ENCODE data around the gene DNAJC15.

The DNAJC15 gene

DNA sequence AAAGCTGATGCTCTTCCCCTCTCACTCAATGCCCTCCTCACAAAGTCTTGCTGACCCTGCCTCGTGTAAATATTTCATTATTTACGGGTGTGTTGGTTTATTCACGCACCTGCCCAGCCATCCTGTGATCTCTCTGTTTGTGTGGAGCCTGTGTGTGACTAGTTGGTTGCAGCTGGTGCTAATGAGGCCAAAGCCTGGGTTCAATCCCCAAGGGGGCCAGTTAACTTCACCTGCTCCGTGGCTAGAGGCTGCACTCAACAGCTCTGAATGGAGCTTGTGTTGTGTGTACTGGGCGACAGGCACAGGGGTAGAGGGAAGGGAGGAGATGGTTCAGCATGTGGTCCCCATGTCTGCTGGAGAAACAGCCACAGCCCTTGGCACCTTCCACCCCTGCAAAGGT lies 109.5 kb downstream of the DNAJC15 start:
- CTCF ChIA-PET, result interaction anchor here (0.5 to 1.7 kb wide), 7 partner anchors 32 to 539 kb away, joined by 3 to 4 read pairs (median 4); no protein-coding TSS in a partner anchor
- no peak overlapping the region for H3K4me3 ChIP-seq (ENCODE audit: low read depth, low read length)
- no peaks in the 10 kb centered on the region for H3K9me3 ChIP-seq (ENCODE audit: control insufficient read depth, insufficient read depth, low read depth, low read length)
- POLR2A ChIA-PET, result no interaction called here
- H3K36me3 ChIP-seq (ENCODE audit: control insufficient read depth in 2 of 2, insufficient read depth in 1 of 2, low read length in 2 of 2), result no peaks in the 10 kb centered on the region
- no peaks in the 10 kb centered on the region; the same call in 1 of the 2 replicates for H3K4me1 ChIP-seq (ENCODE audit: control insufficient read depth, insufficient read depth, low read length)
- TF ChIP-seq ZNF747 (tag by site-specific recombination; IDR thresholded peaks at IDR 0.05) (no peak), SETDB1 (IDR thresholded peaks at IDR 0.05; ENCODE audit: insufficient read length, low read length) (no peak), ZFHX2 (tag by site-specific recombination; conservative IDR thresholded peaks at IDR 0.05) (no peak), ZNF707 (tag by site-specific recombination; IDR thresholded peaks at IDR 0.05) (no peak), ZNF157 (tag by site-specific recombination; IDR thresholded peaks at IDR 0.05) (no peak), ZNF366 (tag by site-specific recombination; conservative IDR thresholded peaks at IDR 0.05) (no peak), ZNF621 (tag by site-specific recombination; IDR thresholded peaks at IDR 0.05) (no peak), ZNF701 (tag by site-specific recombination; IDR thresholded peaks at IDR 0.05) (no peak), KLF7 (tag by site-specific recombination; IDR thresholded peaks at IDR 0.05; ENCODE audit: borderline replicate concordance) (no peak), SP7 (tag by site-specific recombination; IDR thresholded peaks at IDR 0.05) (no peak), ZNF10 (tag by site-specific recombination; IDR thresholded peaks at IDR 0.05) (no peak), ZNF514 (tag by site-specific recombination; IDR thresholded peaks at IDR 0.05) (no peak), ZNF394 (tag by site-specific recombination; IDR thresholded peaks at IDR 0.05; ENCODE audit: borderline replicate concordance) (no peak), ZEB2 (tag by site-specific recombination; IDR thresholded peaks at IDR 0.05) (no peak)
- TF ChIP-seq, protein P1, sequence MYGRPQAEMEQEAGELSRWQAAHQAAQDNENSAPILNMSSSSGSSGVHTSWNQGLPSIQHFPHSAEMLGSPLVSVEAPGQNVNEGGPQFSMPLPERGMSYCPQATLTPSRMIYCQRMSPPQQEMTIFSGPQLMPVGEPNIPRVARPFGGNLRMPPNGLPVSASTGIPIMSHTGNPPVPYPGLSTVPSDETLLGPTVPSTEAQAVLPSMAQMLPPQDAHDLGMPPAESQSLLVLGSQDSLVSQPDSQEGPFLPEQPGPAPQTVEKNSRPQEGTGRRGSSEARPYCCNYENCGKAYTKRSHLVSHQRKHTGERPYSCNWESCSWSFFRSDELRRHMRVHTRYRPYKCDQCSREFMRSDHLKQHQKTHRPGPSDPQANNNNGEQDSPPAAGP (tag by site-specific recombination; IDR thresholded peaks at IDR 0.05), result no peak
- TF ChIP-seq, protein P2, sequence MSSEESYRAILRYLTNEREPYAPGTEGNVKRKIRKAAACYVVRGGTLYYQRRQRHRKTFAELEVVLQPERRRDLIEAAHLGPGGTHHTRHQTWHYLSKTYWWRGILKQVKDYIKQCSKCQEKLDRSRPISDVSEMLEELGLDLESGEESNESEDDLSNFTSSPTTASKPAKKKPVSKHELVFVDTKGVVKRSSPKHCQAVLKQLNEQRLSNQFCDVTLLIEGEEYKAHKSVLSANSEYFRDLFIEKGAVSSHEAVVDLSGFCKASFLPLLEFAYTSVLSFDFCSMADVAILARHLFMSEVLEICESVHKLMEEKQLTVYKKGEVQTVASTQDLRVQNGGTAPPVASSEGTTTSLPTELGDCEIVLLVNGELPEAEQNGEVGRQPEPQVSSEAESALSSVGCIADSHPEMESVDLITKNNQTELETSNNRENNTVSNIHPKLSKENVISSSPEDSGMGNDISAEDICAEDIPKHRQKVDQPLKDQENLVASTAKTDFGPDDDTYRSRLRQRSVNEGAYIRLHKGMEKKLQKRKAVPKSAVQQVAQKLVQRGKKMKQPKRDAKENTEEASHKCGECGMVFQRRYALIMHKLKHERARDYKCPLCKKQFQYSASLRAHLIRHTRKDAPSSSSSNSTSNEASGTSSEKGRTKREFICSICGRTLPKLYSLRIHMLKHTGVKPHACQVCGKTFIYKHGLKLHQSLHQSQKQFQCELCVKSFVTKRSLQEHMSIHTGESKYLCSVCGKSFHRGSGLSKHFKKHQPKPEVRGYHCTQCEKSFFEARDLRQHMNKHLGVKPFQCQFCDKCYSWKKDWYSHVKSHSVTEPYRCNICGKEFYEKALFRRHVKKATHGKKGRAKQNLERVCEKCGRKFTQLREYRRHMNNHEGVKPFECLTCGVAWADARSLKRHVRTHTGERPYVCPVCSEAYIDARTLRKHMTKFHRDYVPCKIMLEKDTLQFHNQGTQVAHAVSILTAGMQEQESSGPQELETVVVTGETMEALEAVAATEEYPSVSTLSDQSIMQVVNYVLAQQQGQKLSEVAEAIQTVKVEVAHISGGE (tag by site-specific recombination; conservative IDR thresholded peaks at IDR 0.05; ENCODE audit: low read depth), result no peak
- TF ChIP-seq, protein P3, sequence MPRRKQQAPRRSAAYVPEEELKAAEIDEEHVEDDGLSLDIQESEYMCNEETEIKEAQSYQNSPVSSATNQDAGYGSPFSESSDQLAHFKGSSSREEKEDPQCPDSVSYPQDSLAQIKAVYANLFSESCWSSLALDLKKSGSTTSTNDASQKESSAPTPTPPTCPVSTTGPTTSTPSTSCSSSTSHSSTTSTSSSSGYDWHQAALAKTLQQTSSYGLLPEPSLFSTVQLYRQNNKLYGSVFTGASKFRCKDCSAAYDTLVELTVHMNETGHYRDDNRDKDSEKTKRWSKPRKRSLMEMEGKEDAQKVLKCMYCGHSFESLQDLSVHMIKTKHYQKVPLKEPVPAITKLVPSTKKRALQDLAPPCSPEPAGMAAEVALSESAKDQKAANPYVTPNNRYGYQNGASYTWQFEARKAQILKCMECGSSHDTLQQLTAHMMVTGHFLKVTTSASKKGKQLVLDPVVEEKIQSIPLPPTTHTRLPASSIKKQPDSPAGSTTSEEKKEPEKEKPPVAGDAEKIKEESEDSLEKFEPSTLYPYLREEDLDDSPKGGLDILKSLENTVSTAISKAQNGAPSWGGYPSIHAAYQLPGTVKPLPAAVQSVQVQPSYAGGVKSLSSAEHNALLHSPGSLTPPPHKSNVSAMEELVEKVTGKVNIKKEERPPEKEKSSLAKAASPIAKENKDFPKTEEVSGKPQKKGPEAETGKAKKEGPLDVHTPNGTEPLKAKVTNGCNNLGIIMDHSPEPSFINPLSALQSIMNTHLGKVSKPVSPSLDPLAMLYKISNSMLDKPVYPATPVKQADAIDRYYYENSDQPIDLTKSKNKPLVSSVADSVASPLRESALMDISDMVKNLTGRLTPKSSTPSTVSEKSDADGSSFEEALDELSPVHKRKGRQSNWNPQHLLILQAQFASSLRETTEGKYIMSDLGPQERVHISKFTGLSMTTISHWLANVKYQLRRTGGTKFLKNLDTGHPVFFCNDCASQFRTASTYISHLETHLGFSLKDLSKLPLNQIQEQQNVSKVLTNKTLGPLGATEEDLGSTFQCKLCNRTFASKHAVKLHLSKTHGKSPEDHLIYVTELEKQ (tag by site-specific recombination; IDR thresholded peaks at IDR 0.05; ENCODE audit: borderline replicate concordance), result no peak
- TF ChIP-seq, protein P4, sequence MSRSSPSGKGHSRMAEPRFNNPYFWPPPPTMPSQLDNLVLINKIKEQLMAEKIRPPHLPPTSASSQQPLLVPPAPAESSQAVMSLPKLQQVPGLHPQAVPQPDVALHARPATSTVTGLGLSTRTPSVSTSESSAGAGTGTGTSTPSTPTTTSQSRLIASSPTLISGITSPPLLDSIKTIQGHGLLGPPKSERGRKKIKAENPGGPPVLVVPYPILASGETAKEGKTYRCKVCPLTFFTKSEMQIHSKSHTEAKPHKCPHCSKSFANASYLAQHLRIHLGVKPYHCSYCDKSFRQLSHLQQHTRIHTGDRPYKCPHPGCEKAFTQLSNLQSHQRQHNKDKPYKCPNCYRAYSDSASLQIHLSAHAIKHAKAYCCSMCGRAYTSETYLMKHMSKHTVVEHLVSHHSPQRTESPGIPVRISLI (tag by site-specific recombination; IDR thresholded peaks at IDR 0.05), result no peak
- TF ChIP-seq, protein P5, sequence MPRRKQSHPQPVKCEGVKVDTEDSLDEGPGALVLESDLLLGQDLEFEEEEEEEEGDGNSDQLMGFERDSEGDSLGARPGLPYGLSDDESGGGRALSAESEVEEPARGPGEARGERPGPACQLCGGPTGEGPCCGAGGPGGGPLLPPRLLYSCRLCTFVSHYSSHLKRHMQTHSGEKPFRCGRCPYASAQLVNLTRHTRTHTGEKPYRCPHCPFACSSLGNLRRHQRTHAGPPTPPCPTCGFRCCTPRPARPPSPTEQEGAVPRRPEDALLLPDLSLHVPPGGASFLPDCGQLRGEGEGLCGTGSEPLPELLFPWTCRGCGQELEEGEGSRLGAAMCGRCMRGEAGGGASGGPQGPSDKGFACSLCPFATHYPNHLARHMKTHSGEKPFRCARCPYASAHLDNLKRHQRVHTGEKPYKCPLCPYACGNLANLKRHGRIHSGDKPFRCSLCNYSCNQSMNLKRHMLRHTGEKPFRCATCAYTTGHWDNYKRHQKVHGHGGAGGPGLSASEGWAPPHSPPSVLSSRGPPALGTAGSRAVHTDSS (tag by site-specific recombination; IDR thresholded peaks at IDR 0.05), result no peak
- H3K27ac ChIP-seq (ENCODE audit: extremely low read depth, low read depth, low read length), result no peak overlapping the region

All from HEK293 (cell line).